NCI-H2081 treated with DMSO at 0.1 percent for 48 hours (cell line): Measurements from ENCODE around the gene CDC34.
A peak's percentile ranks its signal among the peaks of the same experiment; 100 is the strongest.

ENCODE experiments used
- DNase-seq: peaks from one replicate; lab custom pipeline; 2025; lab: John Stamatoyannopoulos, UW

The CDC34 gene

DNA sequence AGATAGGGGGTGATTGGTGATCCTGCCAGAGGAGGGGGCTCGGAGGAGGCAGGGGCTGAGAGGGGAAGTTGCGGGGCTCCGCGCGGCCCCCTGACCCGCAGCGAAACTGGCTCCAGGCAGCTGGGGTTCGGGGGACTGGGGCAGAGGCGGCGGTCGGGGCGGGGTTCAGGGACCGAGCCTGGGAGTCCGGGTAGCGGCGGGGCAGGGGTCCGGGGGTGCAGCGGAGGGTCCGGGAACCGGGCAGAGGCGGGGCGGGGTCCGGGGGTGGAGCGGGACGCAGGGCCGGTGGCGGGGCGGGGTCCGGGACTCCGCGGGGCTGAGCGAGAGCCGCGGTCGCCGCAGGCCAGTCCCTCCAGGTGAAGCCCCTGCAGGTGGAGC lies 34.1 kb upstream of the CDC34 start:
- DNase-seq: no peak

GRCh38 chr19:497869-498510 lies 33.6 kb upstream of the CDC34 start:
- DNase-seq: no peak

- DNase-seq: no peak
Measured at GRCh38 chr19:498511-498891, 33.1 kb upstream of the CDC34 start.

GRCh38 chr19:498977-499623 lies 32.5 kb upstream of the CDC34 start:
- DNase-seq: no peak

DNA sequence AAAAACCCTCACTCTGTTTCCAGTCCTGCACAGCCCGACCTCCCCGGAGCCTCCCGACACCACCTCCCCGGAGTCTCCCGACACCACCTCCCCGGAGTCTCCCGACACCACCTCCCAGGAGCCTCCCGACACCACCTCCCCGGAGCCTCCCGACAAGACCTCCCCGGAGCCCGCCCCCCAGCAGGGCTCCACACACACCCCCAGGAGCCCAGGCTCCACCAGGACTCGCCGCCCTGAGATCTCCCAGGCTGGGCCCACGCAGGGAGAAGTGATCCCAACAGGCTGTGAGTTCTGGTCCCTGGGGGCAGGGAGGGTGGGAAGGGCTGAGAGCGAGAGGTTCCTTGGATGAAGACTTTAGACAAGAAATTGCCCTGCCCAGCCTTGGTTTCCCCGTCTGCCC lies 29.9 kb upstream of the CDC34 start:
- DNase-seq: no peak

- no peak for DNase-seq
Measured at GRCh38 chr19:504616-505015, 26.9 kb upstream of the CDC34 start.

- peak; percentile 95 for DNase-seq
Measured at GRCh38 chr19:506404-507285, 24.9 kb upstream of the CDC34 start.

GRCh38 chr19:507286-508203 lies 24.0 kb upstream of the CDC34 start, which contains the start of gene TPGS1:
Gene TPGS1 (plus strand): TSS chr19:507497. CDS start chr19:507507, 10 bp downstream.
- DNase-seq: peak; percentile 22

- no peak for DNase-seq
Measured at GRCh38 chr19:508204-509150, 23.1 kb upstream of the CDC34 start.

DNA sequence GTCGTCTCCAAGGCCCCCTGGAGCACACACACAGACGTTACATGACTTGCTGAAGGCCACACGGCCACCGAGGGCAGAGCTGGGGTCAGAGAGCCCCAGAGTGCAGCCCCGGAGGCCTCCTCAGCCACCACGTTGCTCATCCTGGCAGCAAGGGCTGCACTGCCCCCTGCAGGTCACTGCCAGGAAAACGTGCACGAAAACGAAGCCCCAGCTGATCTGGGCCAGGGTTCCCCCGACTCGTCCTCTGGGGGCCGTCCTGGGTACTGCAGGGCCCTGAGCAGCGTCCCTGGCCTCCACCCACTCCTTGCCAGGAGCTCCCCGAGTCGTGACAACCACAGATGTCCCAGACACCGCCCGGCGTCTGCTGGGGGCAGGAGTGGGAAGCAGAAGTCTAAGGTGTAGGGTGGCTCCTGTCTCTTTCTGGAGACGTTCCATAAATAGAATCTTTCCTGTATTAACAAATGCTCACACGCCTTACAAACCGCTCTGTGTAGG lies 20.9 kb upstream of the CDC34 start:
- DNase-seq: peak; percentile 58

DNA sequence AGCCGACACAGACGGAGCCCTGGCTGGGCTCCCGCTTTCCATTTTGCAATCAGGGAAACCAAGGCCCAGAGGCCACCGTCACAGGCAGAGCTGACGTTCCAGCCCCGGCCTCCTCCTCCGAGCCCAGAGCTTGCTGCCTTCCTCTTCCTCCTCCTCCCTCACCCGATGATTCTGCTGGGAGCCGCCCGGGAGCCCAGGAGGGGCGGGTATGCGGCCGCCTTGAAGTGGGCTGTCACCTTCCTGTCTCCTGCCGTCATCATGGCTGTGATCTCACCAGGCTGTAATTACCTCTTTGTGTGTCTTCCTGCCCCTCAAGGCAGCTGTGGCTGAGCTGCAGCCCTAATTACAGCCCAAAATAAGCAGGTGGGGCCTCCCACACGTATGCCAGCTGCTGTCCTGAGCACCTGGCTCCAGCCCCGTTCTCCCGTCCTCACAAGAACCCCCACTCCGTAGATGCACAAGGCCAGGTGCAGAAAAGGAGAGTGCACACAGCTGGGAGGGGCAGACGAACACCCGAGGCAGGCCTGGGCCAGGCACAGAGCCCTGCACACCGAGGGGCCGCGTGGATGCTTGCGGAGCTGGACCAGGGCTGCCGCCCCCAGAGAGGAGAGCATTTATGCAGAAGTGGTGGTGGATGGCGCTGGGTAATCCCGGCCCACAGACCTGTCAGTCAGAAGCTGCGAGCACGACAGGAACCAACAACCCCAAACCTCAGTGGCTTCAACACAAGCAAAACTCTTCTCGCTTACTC lies 20.3 kb upstream of the CDC34 start:
- peak; percentile 96 for DNase-seq

- DNase-seq: no peak
Measured at GRCh38 chr19:512547-513365, 18.8 kb upstream of the CDC34 start.

GRCh38 chr19:513368-514165 lies 18.0 kb upstream of the CDC34 start:
- DNase-seq: no peak

- DNase-seq: no peak
Measured at GRCh38 chr19:514166-514663, 17.3 kb upstream of the CDC34 start.

GRCh38 chr19:517721-518597 lies 13.6 kb upstream of the CDC34 start:
- DNase-seq: no peak

DNA sequence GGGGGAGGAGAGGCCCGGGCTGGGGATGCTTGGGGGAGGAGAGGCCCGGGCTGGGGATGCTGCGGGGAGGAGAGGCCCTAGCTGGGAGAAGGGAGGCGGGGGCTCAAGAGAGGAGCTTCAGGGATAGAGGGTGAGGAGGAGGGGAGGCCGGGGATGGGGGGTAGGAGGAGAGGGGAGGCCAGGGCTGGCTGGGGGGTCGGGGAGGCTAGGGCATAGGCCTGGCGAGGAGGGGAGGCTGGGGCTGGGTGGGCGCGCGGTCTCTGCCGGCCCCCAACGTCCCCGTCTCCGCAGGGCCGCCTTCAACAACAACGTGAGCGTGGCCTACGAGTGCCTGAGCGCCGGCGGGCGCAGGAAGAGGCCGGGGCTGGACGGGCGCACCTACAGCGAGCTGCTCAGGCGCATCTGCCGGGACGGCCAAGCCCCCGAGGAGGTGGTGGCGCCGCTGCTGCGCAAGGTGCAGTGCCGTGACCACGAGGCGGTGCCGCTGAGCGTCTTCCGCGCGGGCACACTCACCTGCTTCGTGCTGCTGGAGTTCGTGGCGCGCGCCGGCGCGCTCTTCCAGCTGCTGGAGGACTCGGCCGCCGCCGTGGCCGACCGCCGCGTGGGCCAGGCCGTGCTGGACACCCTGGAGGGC lies 12.8 kb upstream of the CDC34 start:
- DNase-seq: no peak
